ENCODE measurements around the gene ACVR2A. TPM values are rescaled to one million over a fixed set of nuclear protein-coding genes. Genes with fewer than 3 reads are reported as not detected.

Gene ACVR2A
- polyA plus RNA-seq, 10 donors, result 13.0 to 34.3 (median 20.8) TPM

GRCh38 chr2:147851244-147851930, 6.6 kb downstream of the ACVR2A start:
- DNase-seq, result no peak

- no peak for DNase-seq
Observed at GRCh38 chr2:147854557-147855134, 9.8 kb downstream of the ACVR2A start.

GRCh38 chr2:147855316-147855715, 10.5 kb downstream of the ACVR2A start:
- DNase-seq, result no peak

GRCh38 chr2:147855977-147856376, 11.1 kb downstream of the ACVR2A start:
- no peak for DNase-seq

- DNase-seq, result no peak
Observed at GRCh38 chr2:147860009-147860408, 15.2 kb downstream of the ACVR2A start.

- DNase-seq, result no peak
Observed at GRCh38 chr2:147862859-147863516, 18.2 kb downstream of the ACVR2A start.

GRCh38 chr2:147863835-147864234, 19.0 kb downstream of the ACVR2A start:
- no peak for DNase-seq

- no peak for DNase-seq
Observed at GRCh38 chr2:147865560-147865959, 20.7 kb downstream of the ACVR2A start.

- DNase-seq, result no peak
Observed at GRCh38 chr2:147867050-147867449, 22.2 kb downstream of the ACVR2A start.

- DNase-seq, result no peak
Observed at GRCh38 chr2:147869934-147870333, 25.1 kb downstream of the ACVR2A start.

GRCh38 chr2:147872967-147873366, 28.1 kb downstream of the ACVR2A start:
- DNase-seq, result no peak

GRCh38 chr2:147873859-147874483, 29.1 kb downstream of the ACVR2A start:
- DNase-seq, result no peak

- DNase-seq, result no peak
Observed at GRCh38 chr2:147879846-147880245, 35.0 kb downstream of the ACVR2A start.

- no peak for DNase-seq
Observed at GRCh38 chr2:147882631-147883030, 37.8 kb downstream of the ACVR2A start.

- DNase-seq, result no peak
Observed at GRCh38 chr2:147884830-147885229, 40.0 kb downstream of the ACVR2A start.

GRCh38 chr2:147886136-147886535, 41.3 kb downstream of the ACVR2A start:
- no peak for DNase-seq

GRCh38 chr2:147888680-147889079, 43.9 kb downstream of the ACVR2A start:
- DNase-seq, result no peak

- no peak for DNase-seq
Observed at GRCh38 chr2:147904051-147904450, 59.2 kb downstream of the ACVR2A start.

- no peak for DNase-seq
Observed at GRCh38 chr2:147909178-147909577, 64.3 kb downstream of the ACVR2A start.

GRCh38 chr2:147910990-147911473, 66.2 kb downstream of the ACVR2A start:
- DNase-seq, result peak; percentile 61 to 86 (median 81)

- DNase-seq, result peak in 2 of 3 donors; percentile 21 to 28
Observed at GRCh38 chr2:147913701-147914480, 69.1 kb downstream of the ACVR2A start.

GRCh38 chr2:147916067-147916466, 71.2 kb downstream of the ACVR2A start:
- DNase-seq, result peak in 1 of 3 donors; percentile 21
